NCI-H146 treated with DMSO at 0.1 percent for 48 hours (cell line): Measurements from ENCODE around the gene BNC2.
"Not testable (repeated sequence)": the region's sequence is repeated elsewhere in the genome, so short reads cannot be mapped to it uniquely, and the experiment has no call there.

Experiments used
- DNase-seq: peaks from one replicate; lab custom pipeline; 2025; ENCODE audit not compliant: unreplicated experiment; lab: John Stamatoyannopoulos, UW

The BNC2 gene

DNA sequence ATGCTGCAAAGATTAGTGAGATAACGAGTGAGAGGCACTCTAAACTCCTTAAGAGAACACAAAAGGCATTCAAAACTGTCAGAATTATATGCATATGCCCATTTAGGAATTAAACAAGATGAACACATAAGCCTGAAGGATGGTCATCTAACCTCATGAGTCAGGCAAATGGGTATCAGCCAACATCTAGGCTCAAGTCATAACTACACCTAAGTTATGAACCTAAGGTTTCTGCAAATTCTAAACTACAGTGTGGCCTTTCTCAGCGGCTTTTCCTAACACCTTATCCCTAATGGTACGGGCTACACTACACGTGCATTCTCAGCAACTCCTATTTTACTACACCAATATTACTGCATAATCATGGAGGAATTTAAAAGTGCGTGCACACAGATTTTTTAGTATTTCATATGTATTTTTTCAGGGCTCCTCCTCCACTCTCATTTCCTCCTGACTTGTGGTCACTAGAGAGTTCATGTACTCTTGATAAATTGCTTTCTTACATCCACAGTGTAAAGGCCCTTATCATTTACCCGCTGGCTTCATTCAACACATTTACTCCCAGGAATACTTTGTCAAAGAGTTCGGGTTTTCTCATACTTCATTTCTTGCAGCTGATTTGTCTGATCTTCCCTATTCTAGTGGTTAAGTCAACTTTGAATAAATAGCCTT is 316.5 kb downstream of the BNC2 start:
- DNase-seq: no peak

GRCh38 chr9:16552252-16552651 is 318.2 kb downstream of the BNC2 start:
- DNase-seq: no peak

DNA sequence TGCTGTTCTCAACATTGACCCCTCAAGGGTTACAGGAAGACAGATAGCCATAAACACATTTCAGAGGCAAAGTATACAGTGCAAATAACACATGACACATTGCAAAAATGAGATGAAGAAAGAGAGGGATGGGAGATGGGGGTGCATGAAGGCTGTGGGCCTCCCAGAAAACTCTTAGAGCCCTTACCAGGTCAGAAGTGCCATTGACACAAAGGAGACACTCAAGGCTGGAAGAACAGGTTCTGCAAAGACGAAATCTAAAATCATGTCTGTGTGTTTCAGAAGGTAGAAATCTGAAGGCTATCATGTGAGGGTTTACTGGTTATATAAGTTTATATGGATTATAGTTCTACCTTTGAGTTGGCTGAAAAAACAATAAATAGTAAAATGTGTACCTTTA is 318.8 kb downstream of the BNC2 start:
- DNase-seq: no peak

DNA sequence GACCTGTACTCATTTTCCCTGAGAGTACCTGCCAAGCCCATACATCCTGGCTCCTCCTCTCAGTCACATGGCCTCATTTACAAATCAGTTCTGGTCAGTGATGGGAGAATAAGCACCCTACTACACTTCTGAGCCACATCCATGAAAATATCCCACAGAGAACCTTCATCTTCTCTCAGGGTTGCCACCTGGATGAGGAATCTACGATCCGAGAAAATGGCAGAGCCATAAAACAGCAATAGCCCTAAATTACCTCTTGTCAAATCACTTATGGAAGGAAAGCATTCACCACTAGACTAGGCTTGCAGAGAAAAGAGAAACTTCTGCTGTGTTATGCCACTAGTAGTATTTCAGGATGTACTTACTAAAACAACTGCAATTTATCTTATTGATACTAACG is 324.8 kb downstream of the BNC2 start:
- DNase-seq: no peak

- DNase-seq: no peak
Observed at GRCh38 chr9:16544842-16545241, 325.6 kb downstream of the BNC2 start.

DNA sequence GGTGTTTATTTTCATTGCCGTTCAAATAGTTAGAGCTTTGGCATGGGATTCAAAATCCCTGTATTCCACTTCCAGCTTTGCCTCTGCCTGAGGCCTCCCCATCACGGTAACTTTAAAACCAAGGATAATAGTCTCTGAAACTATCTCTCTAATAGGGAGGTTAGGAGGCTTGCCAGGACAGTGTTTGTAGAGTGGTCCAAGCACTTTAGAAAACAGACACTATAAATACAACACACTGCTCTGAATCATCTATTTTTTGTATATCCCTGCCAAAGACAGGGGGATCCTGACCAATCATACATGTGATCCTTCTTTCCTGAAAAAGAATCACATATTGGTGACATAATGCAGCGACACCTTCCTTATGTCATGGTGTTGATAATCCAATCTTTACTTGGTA is 326.8 kb downstream of the BNC2 start:
- no peak for DNase-seq

DNA sequence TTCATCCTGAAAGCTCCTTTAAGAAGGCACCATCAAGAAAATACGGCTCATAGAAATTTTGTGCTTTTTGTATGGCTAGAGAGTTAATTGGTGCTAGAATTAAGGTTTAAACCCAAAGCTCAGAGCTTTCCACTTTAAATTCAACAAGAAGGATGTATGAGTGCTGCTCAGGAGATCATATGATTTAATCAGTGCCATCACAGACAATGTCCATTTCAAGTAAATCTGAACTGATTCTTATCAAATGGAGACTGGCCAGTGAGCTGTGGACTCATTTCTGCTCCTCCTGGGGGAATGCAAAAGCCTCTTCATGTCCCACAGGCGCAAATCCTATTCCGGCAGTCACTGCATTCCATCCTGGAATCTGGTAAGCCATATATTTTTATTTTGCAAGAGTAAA is 327.2 kb downstream of the BNC2 start:
- no peak for DNase-seq

- DNase-seq: no peak
Observed at GRCh38 chr9:16542290-16542689, 328.2 kb downstream of the BNC2 start.

- DNase-seq: no peak
Observed at GRCh38 chr9:16540743-16541613, 329.5 kb downstream of the BNC2 start.

DNA sequence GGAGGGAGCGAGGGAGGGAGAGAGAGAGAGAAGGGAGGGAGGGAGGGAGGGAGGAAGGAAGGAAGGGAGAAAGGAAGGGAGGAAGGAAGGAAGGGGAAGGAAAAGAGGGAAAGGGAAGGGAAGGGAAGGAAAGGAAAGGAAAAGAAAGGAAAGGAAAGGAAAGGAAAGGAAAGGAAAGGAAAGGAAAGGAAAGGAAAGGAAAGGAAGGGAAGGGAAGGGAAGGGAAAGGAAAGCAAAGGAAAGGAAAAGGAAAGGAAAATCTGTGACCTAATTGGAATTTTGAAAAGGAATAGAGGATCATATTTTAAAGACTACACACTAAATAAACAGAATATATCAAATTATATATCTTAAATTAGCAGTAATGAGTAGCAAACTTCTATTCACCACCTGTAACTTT is 330.8 kb downstream of the BNC2 start:
- DNase-seq: not testable (repeated sequence)

- no peak for DNase-seq
Observed at GRCh38 chr9:16535555-16535954, 334.9 kb downstream of the BNC2 start.

- no peak for DNase-seq
Observed at GRCh38 chr9:16532681-16533450, 337.6 kb downstream of the BNC2 start.

- no peak for DNase-seq
Observed at GRCh38 chr9:16532272-16532671, 338.2 kb downstream of the BNC2 start.

- no peak for DNase-seq
Observed at GRCh38 chr9:16530669-16531642, 339.5 kb downstream of the BNC2 start.

DNA sequence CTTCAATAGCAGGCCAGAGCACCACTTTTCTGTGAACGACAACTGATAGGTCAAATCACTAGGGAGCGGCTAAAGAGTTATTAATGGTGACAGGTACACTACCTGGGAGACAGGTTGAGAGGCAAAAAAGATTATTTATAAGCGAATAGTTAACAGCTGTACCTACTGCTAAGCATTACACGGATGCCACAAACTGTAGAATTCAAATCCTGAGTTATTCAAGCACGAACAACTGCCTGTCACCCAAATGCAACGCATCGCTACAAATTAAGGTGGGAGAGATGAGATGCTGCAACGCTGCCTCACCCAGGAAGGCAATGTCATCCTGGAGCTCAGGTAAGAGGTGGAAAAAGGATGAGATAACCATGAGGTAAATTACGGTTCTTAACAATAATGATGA is 342.9 kb downstream of the BNC2 start:
- no peak for DNase-seq

DNA sequence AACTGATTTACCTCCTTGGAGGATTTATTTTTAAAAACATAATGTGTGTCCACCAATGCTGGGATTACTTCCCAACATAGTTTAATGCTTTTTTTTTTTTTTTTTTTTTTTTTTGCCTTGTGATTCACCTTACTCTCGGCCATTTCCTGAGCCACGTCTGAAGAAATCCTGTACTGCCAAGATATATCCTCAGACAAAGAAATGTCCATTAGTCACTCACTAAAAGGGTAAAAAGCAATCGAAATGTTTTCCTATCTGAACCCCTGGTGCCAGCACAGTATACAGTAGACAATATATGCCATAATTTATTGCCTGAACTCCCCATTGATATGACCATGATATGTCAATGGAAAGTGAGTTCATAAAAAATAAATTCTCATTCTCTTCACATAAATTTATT is 344.1 kb downstream of the BNC2 start:
- DNase-seq: no peak

GRCh38 chr9:16524823-16525222 is 345.6 kb downstream of the BNC2 start:
- DNase-seq: no peak

GRCh38 chr9:16524078-16524477 is 346.4 kb downstream of the BNC2 start:
- no peak for DNase-seq

DNA sequence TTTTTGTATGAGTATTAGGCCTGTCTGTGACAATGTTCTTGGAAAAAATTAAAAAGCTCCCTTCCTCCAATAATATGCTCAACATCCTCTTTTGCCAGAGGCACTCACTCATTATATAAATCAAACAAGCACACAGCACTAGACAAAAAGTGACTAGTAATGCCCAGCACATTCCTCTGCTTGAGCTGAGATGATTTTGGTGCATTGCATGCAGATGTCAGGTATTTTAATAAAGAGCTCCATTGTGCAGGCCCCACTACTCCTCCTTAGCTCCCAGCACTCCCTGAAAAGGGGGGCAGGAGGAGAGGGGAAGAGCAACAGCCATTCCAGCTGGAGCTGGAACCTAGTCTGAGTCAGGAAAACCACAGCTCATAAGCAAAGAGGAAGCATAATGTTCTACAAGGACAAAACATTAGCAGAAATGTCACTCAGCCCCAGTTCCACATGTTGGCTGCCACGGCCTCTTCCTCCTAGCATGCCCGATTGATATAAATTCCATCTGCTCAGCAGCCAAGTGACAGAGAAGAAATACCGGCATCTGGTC is 348.5 kb downstream of the BNC2 start:
- DNase-seq: no peak

DNA sequence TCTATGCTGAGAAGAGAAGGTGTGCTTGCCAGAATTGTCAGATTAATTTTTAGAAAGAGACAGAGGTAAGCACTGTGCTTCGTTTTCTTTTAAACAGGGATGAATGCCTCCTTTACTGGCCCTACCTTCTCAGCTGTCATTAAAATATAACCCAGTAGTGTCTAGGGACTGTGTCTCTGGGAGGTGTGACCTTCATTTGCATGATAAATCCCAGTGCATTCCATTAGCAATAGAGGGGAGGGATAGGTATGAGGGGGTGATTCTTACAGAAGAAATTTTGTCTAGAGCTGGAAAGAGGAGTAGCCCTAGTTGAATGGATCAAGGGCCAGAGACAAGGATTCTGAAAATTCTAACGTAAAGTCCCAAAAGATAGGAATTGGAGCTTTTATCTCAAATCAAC is 351.5 kb downstream of the BNC2 start:
- no peak for DNase-seq
